ENCODE measurements around the gene COL12A1. TPM values are rescaled to one million over a fixed set of nuclear protein-coding genes. Genes with fewer than 3 reads are reported as not detected.

The COL12A1 gene
- total and polyA plus RNA-seq, 8 donors = 23.1 to 74.3 (median 31.5) TPM

- H3K9me3 ChIP-seq = no peaks in the 10 kb centered on the region
- DNase-seq = no peak
- H3K4me3 ChIP-seq = no peak overlapping the region
- H3K36me3 ChIP-seq = no peaks in the 10 kb centered on the region
- no peak for ATAC-seq
- TF ChIP-seq, protein P1, sequence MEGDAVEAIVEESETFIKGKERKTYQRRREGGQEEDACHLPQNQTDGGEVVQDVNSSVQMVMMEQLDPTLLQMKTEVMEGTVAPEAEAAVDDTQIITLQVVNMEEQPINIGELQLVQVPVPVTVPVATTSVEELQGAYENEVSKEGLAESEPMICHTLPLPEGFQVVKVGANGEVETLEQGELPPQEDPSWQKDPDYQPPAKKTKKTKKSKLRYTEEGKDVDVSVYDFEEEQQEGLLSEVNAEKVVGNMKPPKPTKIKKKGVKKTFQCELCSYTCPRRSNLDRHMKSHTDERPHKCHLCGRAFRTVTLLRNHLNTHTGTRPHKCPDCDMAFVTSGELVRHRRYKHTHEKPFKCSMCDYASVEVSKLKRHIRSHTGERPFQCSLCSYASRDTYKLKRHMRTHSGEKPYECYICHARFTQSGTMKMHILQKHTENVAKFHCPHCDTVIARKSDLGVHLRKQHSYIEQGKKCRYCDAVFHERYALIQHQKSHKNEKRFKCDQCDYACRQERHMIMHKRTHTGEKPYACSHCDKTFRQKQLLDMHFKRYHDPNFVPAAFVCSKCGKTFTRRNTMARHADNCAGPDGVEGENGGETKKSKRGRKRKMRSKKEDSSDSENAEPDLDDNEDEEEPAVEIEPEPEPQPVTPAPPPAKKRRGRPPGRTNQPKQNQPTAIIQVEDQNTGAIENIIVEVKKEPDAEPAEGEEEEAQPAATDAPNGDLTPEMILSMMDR (IDR thresholded peaks at IDR 0.05) = no peak
- no peaks in the 10 kb centered on the region for H3K27me3 ChIP-seq
- H3K4me1 ChIP-seq = no peaks in the 10 kb centered on the region
- H3K27ac ChIP-seq = no peak overlapping the region
- intact Hi-C loops (cut with DNase I) = no loop called here
Observed at GRCh38 chr6:75221116-75221515, 15.3 kb upstream of the COL12A1 start.

DNA sequence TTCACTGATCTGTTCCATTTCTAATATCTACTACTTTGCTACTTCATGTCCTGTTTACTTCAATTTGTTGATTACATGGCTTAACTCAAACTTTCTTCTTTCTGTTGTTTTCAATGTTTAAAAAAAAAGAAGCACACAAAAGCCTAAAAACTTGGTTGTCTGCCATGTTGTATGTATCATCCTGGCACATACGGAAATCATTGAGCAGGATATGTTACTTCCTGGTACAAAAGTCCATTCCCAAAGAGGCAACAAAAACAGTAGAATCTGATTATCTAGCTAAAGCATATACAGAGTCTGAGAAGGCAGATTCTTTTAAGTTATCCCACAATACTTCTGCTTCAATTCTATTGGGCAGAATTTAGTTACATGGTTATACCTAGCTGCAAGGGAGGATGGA lies 14.5 kb upstream of the COL12A1 start:
- DNase-seq (no peak), ATAC-seq (no peak)
- H3K36me3 ChIP-seq = no peaks in the 10 kb centered on the region
- TF ChIP-seq, protein P1 (IDR thresholded peaks at IDR 0.05) = no peak
- no peaks in the 10 kb centered on the region for H3K4me1 ChIP-seq
- H3K27me3 ChIP-seq = no peaks in the 10 kb centered on the region
- H3K9me3 ChIP-seq = no peaks in the 10 kb centered on the region
- H3K4me3 ChIP-seq = no peak overlapping the region
- intact Hi-C loops (cut with DNase I) = no loop called here
- H3K27ac ChIP-seq = no peak overlapping the region

DNA sequence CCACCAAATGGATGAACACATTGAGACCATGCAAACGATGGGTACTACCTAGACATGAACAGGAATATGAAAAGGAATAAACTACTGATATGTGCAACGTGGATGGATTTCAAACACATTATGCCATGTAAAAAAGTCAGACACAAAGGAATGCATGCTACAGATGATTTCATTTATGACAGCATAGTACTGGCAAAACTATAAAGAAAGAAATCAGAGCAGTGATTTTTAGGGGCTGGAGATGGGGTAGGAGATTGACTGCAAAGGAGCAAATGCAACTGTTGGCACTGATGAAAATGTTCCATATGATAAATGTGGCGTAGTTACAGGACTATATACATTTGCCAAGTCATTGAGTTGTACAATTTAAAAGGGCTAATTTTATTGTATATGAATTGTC lies 13.4 kb upstream of the COL12A1 start:
- no peaks in the 10 kb centered on the region for H3K36me3 ChIP-seq
- H3K27me3 ChIP-seq = no peaks in the 10 kb centered on the region
- ATAC-seq (no peak), DNase-seq (no peak)
- H3K27ac ChIP-seq = no peak overlapping the region
- TF ChIP-seq, protein P1 (IDR thresholded peaks at IDR 0.05) = no peak
- no peak overlapping the region for H3K4me3 ChIP-seq
- intact Hi-C loops (cut with DNase I) = no loop called here
- no peaks in the 10 kb centered on the region for H3K9me3 ChIP-seq
- no peaks in the 10 kb centered on the region for H3K4me1 ChIP-seq

GRCh38 chr6:75217193-75217592 lies 11.3 kb upstream of the COL12A1 start:
- H3K27ac ChIP-seq = peak overlapping the region in 1 of 2 donors; percentile 33

DNA sequence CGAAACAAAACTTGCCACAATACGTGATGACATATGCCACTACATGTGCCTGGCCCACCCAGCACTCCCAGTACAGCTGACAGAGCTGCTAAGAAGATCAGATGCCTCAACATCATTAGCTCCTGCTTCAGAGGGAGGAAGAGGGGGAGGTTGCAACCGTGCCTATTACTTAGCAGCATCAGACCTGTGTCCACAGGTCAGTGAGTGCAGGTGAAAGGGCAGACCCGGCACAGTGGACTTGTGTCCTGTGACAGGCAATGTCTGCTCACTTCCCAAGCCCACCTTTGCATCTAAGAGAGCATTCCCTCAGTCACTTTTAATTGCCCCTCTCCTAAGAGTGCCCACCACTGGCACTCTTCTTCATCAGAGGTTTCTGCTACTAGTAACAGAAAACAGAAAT lies 9.4 kb upstream of the COL12A1 start:
- intact Hi-C loops (cut with DNase I) = no loop called here

More at GRCh38 chr6:75217193-75217592, 11.3 kb upstream of the COL12A1 start:
- DNase-seq = peak in 1 of 4 donors; percentile 32
- Histone ChIP-seq H3K27me3 (no peaks in the 10 kb centered on the region), H3K4me1 (no peaks in the 10 kb centered on the region), H3K4me3 (no peak overlapping the region), H3K36me3 (no peaks in the 10 kb centered on the region), H3K9me3 (no peaks in the 10 kb centered on the region)
- peak; percentile 23 for ATAC-seq
- TF ChIP-seq, protein P1 (IDR thresholded peaks at IDR 0.05) = no peak
- intact Hi-C loops (cut with DNase I) = no loop called here

More for the DNA sequence above, 9.4 kb upstream of the COL12A1 start:
- DNase-seq (no peak), ATAC-seq (no peak)
- TF ChIP-seq, protein P1 (IDR thresholded peaks at IDR 0.05) = no peak
- Histone ChIP-seq H3K4me1 (no peaks in the 10 kb centered on the region), H3K9me3 (no peaks in the 10 kb centered on the region), H3K36me3 (no peaks in the 10 kb centered on the region), H3K4me3 (no peak overlapping the region), H3K27me3 (no peaks in the 10 kb centered on the region), H3K27ac (no peak overlapping the region)

Data from left lung (tissue), 10 donors.